Thyroid gland (tissue), 4 donors: ENCODE measurements around the gene FARSA. TPM values are rescaled to one million over a fixed set of nuclear protein-coding genes. Genes with fewer than 3 reads are reported as not detected.
"Not testable (repeated sequence)": the region's sequence is repeated elsewhere in the genome, so short reads cannot be mapped to it uniquely, and the experiment has no call there.

Experiments
- DNase-seq, 2 donors: peaks; one replicate each; pipeline ENCODE4 v3.0.0-alpha.2; 2019
- H3K27ac ChIP-seq, 3 donors: fragments of 200-600 bp; sonication (generic); 1 replicate in 2 of 3; 2 replicates in 1 of 3; pipeline ENCODE4 v1.5.1; 2016 to 2019; ENCODE audit warnings: mild to moderate bottlenecking in 1 of 3, moderate library complexity in 1 of 3
- H3K27me3 ChIP-seq: fragments of 200-600 bp; sonication (generic); one replicate; pipeline ENCODE4 v1.5.1; 2019
- H3K36me3 ChIP-seq, 2 donors: fragments of 200-600 bp; sonication (generic); one replicate each; pipeline ENCODE4 v1.5.1; 2016 to 2019
- H3K4me1 ChIP-seq, 2 donors: fragments of 200-600 bp; sonication (generic); one replicate each; pipeline ENCODE4 v1.5.1; 2017 to 2019
- H3K4me3 ChIP-seq, 3 donors: fragments of 200-600 bp; sonication (generic); replicated peaks in 1 of 3; 1 replicate in 2 of 3; 2 replicates in 1 of 3; pipeline ENCODE4 v1.5.1; 2016; ENCODE audit warnings: mild to moderate bottlenecking in 1 of 3
- H3K9me3 ChIP-seq: fragments of 200-600 bp; sonication (generic); one replicate; pipeline ENCODE4 v1.5.1; 2017
- POLR2A ChIP-seq, 2 donors: fragments of 450-650 bp; IDR thresholded peaks; one replicate each; pipeline ENCODE4 v1.6.1; 2017; ENCODE audit warnings: antibody characterized with exemption in 2 of 2, mild to moderate bottlenecking in 2 of 2, moderate library complexity in 1 of 2
- WGBS, 2 donors: methylation state at CpG; one replicate each; pipeline ENCODE4 v1.1.5; 2017; 5-methylcytosine and 5-hydroxymethylcytosine counted together
- intact Hi-C: fragments of 100-400 bp; cut with DNase I; formaldehyde crosslinking; loops from one replicate; pipeline ENCODE4 v1.15.1; 2023
- total RNA-seq, 4 donors: library from RNA; depleted of rRNA; stranded (reverse); fragments of >200 nt; gene quantifications; one replicate each; pipeline ENCODE4 v1.2.3, GENCODE V29; 2016
- TF ChIP-seq, protein P1 (sequence below), 6 experiments: fragments of 200-600 bp in 3 of 6; fragments of 450-650 bp in 3 of 6; sonication (generic) in 3 of 6; IDR thresholded peaks; one replicate each; pipeline ENCODE4 v1.5.1; 2016 to 2019; ENCODE audit warnings: antibody characterized with exemption in 6 of 6, mild to moderate bottlenecking in 2 of 6, inconsistent platforms in 1 of 6, moderate library complexity in 1 of 6

FARSA gene
- total RNA-seq, 4 donors from 2014 or later: 43.5 to 61.5 (median 53.4) TPM

- no peaks in the 10 kb centered on the region for H3K27me3 ChIP-seq
- no peak overlapping the region for H3K4me3 ChIP-seq
- 95% methylated on average over 19 of the region's 19 CpGs for WGBS, 2 donors
- peaks cover 4 to 10% of the 10 kb centered on the region in 2 donors for H3K4me1 ChIP-seq
- intact Hi-C loops: loop anchor here (10.0 kb wide), 1 partner anchor 45 kb away; the partner anchor contains the start of genes DNASE2 and KLF1
- no peak for DNase-seq
- no peak for TF ChIP-seq POLR2A (IDR thresholded peaks at IDR 0.05)
- TF ChIP-seq, protein P1, sequence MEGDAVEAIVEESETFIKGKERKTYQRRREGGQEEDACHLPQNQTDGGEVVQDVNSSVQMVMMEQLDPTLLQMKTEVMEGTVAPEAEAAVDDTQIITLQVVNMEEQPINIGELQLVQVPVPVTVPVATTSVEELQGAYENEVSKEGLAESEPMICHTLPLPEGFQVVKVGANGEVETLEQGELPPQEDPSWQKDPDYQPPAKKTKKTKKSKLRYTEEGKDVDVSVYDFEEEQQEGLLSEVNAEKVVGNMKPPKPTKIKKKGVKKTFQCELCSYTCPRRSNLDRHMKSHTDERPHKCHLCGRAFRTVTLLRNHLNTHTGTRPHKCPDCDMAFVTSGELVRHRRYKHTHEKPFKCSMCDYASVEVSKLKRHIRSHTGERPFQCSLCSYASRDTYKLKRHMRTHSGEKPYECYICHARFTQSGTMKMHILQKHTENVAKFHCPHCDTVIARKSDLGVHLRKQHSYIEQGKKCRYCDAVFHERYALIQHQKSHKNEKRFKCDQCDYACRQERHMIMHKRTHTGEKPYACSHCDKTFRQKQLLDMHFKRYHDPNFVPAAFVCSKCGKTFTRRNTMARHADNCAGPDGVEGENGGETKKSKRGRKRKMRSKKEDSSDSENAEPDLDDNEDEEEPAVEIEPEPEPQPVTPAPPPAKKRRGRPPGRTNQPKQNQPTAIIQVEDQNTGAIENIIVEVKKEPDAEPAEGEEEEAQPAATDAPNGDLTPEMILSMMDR (IDR thresholded peaks at IDR 0.05): no peak
- no peak overlapping the region for H3K27ac ChIP-seq
- H3K9me3 ChIP-seq: no peaks in the 10 kb centered on the region
- H3K36me3 ChIP-seq: peaks cover 42 to 44% of the 10 kb centered on the region in 2 donors
Measured at GRCh38 chr19:12930002-12930645, 3.4 kb downstream of the FARSA start.

- Histone ChIP-seq H3K9me3 (no peaks in the 10 kb centered on the region), H3K4me3 (no peak overlapping the region), H3K27me3 (no peaks in the 10 kb centered on the region), H3K36me3 (peaks cover 67 to 70% of the 10 kb centered on the region in 2 donors), H3K27ac (no peak overlapping the region), H3K4me1 (no peaks in the 10 kb centered on the region)
- TF ChIP-seq, protein P1 (IDR thresholded peaks at IDR 0.05): no peak
- no peak for TF ChIP-seq POLR2A (IDR thresholded peaks at IDR 0.05)
- WGBS, 2 donors: 95 to 96% methylated on average over 18 to 29 of the region's 29 CpGs
- DNase-seq: no peak
- intact Hi-C loops: no loop called here
Measured at GRCh38 chr19:12924621-12925310, 8.7 kb downstream of the FARSA start.

- no peak for DNase-seq
- H3K27me3 ChIP-seq: no peaks in the 10 kb centered on the region
- 96 to 98% methylated on average over 4 of the region's 4 CpGs for WGBS, 2 donors
- no peaks in the 10 kb centered on the region for H3K4me1 ChIP-seq
- no peak overlapping the region for H3K27ac ChIP-seq
- no peak overlapping the region for H3K4me3 ChIP-seq
- intact Hi-C loops: no loop called here
- peaks cover 51 to 55% of the 10 kb centered on the region in 2 donors for H3K36me3 ChIP-seq
- no peaks in the 10 kb centered on the region for H3K9me3 ChIP-seq
- no peak for TF ChIP-seq POLR2A (IDR thresholded peaks at IDR 0.05)
- TF ChIP-seq, protein P1 (IDR thresholded peaks at IDR 0.05): no peak
Measured at GRCh38 chr19:12922959-12923358, 10.6 kb downstream of the FARSA start.

DNA sequence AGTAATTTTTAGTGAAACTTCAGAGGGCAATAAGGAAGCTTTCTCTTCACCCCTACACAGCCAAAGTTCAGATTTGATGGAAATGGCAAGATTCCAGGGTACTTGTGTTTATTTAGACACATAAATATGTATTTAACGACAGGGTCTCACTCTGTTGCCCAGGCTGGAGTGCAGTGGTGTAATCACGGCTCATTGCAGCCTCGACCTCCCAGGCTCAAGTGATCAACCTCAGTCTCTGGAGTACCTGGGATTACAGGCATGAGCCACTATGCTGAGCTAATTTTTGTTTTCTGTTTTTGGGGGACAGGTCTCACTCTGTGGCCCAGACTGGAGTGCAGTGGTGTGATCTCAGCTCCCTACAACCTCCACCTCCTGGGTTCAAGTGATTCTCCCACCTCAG, 12.5 kb downstream of the FARSA start:
- intact Hi-C loops: no loop called here
- Histone ChIP-seq H3K27ac (no peak overlapping the region), H3K36me3 (peaks cover 37 to 39% of the 10 kb centered on the region in 2 donors), H3K27me3 (no peaks in the 10 kb centered on the region), H3K4me1 (no peaks in the 10 kb centered on the region), H3K9me3 (no peaks in the 10 kb centered on the region), H3K4me3 (no peak overlapping the region)
- DNase-seq: no peak
- TF ChIP-seq, protein P1 (IDR thresholded peaks at IDR 0.05): no peak
- TF ChIP-seq POLR2A (IDR thresholded peaks at IDR 0.05): no peak
- WGBS, 2 donors: 57 to 68% methylated on average over 3 of the region's 3 CpGs

- intact Hi-C loops: no loop called here
- WGBS, 2 donors: 95 to 96% methylated on average over 14 of the region's 14 CpGs
- peaks cover 9 to 13% of the 10 kb centered on the region in 2 donors for H3K4me1 ChIP-seq
Measured at GRCh38 chr19:12918253-12918652, 15.3 kb downstream of the FARSA start.

DNA sequence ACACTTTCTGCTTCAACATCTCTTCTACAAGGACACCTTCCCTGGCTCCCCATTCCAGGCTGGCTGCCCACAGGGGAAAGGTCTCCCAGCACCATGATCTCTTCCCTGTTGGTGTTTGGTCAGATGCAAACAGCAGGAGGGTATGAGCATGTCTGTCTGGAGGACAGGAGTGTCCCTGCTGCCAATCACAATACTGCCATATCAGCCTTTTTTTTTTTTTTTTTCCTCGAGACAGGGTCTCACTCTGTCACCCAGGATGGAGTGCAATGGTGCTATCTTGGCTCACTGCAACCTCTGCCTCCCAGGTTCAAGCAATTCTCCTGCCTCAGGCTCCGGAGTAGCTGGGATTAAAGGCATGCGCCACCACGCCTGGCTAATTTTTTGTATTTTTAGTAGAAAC, 17.7 kb downstream of the FARSA start:
- H3K4me3 ChIP-seq, H3K9me3 ChIP-seq, DNase-seq, intact Hi-C loops, H3K36me3 ChIP-seq, H3K27me3 ChIP-seq, H3K27ac ChIP-seq: not testable (repeated sequence)
- H3K4me1 ChIP-seq: peaks cover 22 to 29% of the 10 kb centered on the region in 2 donors
- 90% methylated on average over 4 of the region's 4 CpGs for WGBS, 2 donors

More at GRCh38 chr19:12918253-12918652, 15.3 kb downstream of the FARSA start:
- no peak for DNase-seq
- H3K36me3 ChIP-seq: peaks cover 11% of the 10 kb centered on the region in 2 donors
- no peaks in the 10 kb centered on the region for H3K27me3 ChIP-seq
- H3K9me3 ChIP-seq: no peaks in the 10 kb centered on the region
- H3K27ac ChIP-seq: no peak overlapping the region
- no peak overlapping the region for H3K4me3 ChIP-seq
- TF ChIP-seq POLR2A (IDR thresholded peaks at IDR 0.05): no peak
- TF ChIP-seq, protein P1 (IDR thresholded peaks at IDR 0.05): no peak
